ENCODE measurements around the gene RPL4.
"Not testable (repeated sequence)": the region's sequence is repeated elsewhere in the genome, so short reads cannot be mapped to it uniquely, and the experiment has no call there.

The RPL4 gene

DNA sequence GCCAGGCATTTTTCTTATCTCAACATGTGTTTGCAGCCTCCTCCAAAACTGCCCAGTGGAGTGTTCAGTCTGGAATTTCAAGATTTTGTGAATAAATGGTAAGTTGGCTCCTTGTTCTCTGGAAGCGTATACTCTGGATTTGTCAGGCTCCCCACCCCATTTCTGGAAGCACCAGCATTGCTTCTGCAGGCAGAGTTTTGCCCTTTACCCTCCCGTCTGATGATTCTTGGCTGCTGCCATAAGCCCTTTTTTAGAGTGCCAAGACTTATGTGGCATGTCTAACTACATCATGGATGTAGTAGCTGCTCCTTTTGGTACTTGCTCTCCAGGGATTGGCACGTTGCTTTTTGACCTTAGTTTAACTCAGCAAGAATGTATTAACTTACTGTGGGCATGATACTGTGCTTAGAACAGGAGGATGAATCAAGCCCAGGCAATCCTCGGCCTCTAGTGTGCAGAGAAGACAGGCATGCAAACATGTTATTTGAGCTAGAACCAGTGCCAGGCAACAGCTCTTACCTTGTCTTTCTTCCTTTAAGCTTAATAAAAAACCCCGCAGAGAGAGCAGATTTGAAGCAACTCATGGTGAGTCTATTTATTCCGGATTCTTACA lies 15.4 kb downstream of the RPL4 start:
- no peak for DNase-seq

DNA sequence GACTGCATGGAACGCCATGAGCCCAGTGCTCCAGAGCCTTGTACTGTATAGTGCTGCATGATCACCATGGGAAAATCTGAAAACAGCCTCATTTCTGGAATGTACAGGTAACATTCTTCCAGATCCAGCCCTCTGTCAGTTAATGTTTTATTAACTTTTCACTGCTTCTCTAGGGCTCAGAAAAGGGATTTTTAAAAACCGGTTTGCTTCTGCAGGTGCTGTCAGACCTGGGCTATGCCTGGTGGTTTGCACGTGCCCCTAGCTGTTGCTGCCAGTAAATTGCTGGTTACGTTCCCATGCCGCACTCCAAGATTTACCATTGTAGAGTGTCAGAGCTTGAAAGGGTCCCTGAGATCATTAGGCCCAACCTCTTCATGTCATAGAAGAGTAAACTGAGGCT lies 16.1 kb downstream of the RPL4 start:
- no peak for DNase-seq

- no peak for DNase-seq
Observed at GRCh38 chr15:66486887-66487286, 17.8 kb downstream of the RPL4 start.

DNA sequence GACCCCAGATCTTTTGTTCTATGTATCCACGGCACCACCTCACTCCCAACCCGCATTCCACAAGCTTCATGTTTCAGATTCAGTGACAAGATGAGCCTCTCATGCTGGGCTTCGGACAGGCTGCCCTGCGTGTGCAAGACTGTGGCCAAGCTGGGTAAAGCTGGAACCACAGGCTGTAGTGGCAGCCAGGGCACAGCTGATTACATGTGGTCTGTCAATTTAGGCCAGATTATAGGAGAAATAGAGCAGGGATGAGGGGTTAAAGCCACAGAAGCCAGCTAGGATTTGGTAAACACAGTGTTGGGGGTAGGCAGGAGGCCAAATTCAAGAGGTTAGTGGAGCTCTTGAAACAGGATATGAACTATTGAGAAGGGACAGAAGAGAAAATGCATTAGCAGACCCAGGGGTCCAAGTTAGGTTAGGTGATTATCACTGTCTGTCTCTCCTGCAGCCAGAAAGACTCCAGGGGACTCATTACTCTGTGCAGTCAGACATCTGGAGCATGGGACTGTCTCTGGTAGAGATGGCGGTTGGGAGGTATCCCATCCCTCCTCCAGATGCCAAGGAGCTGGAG lies 20.0 kb downstream of the RPL4 start:
- no peak for DNase-seq

- DNase-seq: no peak
Observed at GRCh38 chr15:66483131-66483566, 21.5 kb downstream of the RPL4 start.

- DNase-seq: no peak
Observed at GRCh38 chr15:66482539-66482938, 22.1 kb downstream of the RPL4 start.

DNA sequence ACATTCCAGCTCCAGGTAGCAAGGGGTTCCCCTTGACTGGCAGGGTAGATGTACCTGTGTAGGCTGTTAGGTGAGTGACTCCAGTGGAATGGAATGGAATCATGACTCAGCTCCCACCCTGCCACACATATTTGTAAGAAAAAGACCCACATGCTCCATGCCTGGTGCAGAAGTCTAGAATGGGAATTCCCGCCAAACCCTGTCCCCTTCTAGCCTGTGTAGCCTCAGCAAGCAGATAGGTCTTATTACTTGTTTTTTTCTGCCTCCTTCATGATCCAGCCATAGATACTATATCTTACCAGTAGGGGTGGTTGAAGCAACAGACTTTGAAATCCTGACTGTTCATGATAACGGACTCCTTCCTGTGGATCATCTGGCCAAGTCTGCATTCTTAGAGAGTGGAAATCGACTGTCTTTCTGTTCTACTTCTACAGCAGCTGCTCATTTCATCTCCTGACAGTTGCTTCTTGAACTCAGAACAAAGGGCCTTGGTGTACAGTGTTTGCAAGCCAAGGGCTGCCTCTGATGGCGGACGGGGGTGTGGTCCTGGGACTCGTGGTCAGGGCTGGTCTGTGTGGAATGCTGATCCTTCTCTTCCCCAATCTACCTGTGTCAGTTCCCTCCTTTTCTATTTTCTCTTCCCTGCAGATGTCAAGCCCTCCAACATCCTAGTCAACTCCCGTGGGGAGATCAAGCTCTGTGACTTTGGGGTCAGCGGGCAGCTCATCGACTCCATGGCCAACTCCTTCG lies 23.4 kb downstream of the RPL4 start:
- DNase-seq: no peak

DNA sequence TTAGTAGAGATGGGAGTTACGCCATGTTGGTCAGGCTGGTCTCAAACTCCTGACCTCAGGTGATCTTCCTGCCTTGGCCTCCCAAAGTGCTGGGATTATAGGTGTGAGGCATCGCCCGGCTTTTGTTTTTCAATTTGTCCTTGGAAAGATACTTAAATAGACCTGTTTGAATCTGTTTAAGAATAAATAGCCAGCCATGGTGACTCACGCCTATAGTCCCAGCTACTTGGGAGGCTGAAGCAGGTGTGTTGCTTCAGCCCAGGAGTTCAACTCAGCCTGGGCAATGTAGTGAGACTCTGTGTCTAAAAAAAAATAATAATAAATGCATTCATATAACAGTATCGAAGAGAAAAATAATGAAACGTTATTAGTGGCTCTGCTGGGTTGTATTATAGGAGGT lies 24.4 kb downstream of the RPL4 start:
- no peak for DNase-seq

DNA sequence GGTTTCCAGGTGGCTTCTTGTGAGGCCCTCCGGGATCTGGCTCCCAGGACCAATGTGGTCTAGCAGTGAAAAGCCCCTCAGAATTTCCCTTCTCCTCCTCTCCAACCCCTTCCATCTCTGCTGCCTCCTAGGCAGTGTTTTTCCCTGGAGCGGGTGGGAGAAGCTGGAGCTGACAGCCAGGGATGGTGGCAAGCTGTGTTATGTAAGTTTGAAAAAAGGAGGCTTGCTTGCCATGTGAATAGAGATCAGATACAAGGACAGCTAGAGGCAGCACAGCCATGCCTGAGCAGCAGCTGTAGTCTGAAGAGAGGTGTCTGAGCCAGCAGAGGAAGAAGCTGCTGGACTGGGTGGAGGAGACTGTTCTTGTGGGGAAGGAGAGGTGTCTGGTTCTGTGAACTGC lies 27.6 kb downstream of the RPL4 start:
- DNase-seq: no peak

- no peak for DNase-seq
Observed at GRCh38 chr15:66476535-66476934, 28.1 kb downstream of the RPL4 start.

- DNase-seq: no peak
Observed at GRCh38 chr15:66474963-66475362, 29.7 kb downstream of the RPL4 start.

- DNase-seq: no peak
Observed at GRCh38 chr15:66474135-66474534, 30.5 kb downstream of the RPL4 start.

- DNase-seq: no peak
Observed at GRCh38 chr15:66472176-66472999, 32.3 kb downstream of the RPL4 start.

DNA sequence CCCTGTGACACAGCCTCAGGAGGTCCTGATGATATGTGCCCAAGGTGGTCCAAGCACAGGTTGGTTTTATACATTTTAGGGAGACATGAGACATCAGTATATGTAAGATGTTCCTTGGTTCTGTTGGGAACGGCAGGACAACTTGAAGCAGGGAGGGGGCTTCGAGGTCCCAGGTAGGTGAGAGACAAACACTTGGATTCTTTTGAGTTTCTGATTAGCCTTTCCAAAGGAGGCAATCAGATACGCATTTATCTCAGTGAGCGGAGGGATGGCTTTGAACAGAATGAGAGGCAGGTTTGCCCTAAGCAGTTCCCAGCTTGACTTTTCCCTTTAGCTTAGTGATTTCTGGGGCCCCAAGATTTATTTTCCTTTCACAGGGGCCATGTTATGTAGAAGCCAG lies 33.8 kb downstream of the RPL4 start:
- not testable (repeated sequence) for DNase-seq

GRCh38 chr15:66467162-66468040 lies 37.3 kb downstream of the RPL4 start:
- DNase-seq: not testable (repeated sequence)

- DNase-seq: not testable (repeated sequence)
Observed at GRCh38 chr15:66465294-66465693, 39.4 kb downstream of the RPL4 start.

GRCh38 chr15:66462627-66463026 lies 42.0 kb downstream of the RPL4 start:
- no peak for DNase-seq

GRCh38 chr15:66461917-66462316 lies 42.7 kb downstream of the RPL4 start:
- DNase-seq: no peak

- not testable (repeated sequence) for DNase-seq
Observed at GRCh38 chr15:66461294-66461693, 43.4 kb downstream of the RPL4 start.

DNA sequence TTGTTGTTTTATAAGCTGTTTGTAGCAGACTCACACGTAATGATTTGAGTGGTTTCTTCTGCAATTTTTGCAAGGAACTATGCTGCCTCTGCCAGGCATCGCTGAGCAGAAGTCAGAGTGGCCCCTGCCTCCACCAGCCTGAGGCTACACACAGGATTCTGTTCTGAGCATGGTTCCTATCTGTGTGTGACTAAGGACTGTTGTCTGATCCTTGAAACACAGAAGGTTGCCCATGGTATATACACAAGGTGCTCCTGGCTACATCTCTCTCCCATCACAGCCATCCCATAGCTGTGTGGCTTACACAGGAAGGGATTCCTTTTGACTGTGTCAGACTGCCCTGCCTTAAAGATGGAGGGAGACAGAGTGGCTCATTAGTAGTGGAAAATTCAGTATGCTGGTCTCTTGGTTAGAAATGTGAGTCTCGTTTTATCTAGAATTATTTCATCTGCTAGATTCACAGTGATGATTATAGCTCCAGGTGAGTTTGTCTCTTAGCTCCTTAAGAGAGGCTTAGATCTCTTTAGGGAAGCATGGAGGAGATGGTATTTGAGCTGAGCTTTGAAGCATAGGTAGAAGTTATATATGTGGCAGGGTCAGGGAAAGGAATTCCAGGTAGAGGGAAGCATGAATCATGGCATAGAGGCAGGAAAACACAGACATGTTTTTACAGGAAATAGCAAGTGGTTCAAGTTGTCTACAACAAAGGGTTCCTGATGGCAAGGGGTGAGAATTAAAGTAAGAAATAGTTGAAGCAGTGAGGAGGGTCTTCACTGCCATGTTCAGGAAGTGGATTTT lies 44.6 kb downstream of the RPL4 start:
- no peak for DNase-seq

GRCh38 chr15:66456211-66456610 lies 48.4 kb downstream of the RPL4 start:
- DNase-seq: no peak

- DNase-seq: no peak
Observed at GRCh38 chr15:66454143-66454542, 50.5 kb downstream of the RPL4 start.

Data from stimulated activated CD4-positive, alpha-beta T cell treated with anti-CD3 and anti-CD28 coated beads, Interleukin-12 subunit alpha, Interleukin-12 subunit beta, amount 100 ng/mL, for 4 hours (primary cell).